Transverse colon (tissue), 4 donors: ENCODE measurements around the gene CYYR1. TPM values are rescaled to one million over a fixed set of nuclear protein-coding genes. Genes with fewer than 3 reads are reported as not detected.

Source experiments
- DNase-seq: peaks from one replicate; pipeline ENCODE4 v3.0.0-alpha.2; 2019
- H3K27ac ChIP-seq, 4 donors: fragments of 200-600 bp; sonication (generic); 2 replicates each; pipeline ENCODE4 v1.5.1; 2016 to 2018; ENCODE audit warnings: inconsistent platforms in 4 of 4
- H3K27me3 ChIP-seq: fragments of 200-600 bp; sonication (generic); 2 replicates; pipeline ENCODE4 v1.5.1; 2017; ENCODE audit warnings: inconsistent platforms
- H3K36me3 ChIP-seq, 4 donors: fragments of 200-600 bp; sonication (generic); 2 replicates each; pipeline ENCODE4 v1.5.1; 2017 to 2019; ENCODE audit warnings: inconsistent platforms in 4 of 4
- H3K4me1 ChIP-seq, 4 donors: fragments of 200-600 bp; sonication (generic); 2 replicates each; pipeline ENCODE4 v1.5.1; 2017 to 2020; ENCODE audit warnings: inconsistent platforms in 4 of 4
- H3K4me3 ChIP-seq, 4 donors: fragments of 200-600 bp; sonication (generic); 1 replicate in 1 of 4; 2 replicates in 3 of 4; pipeline versions ENCODE4 v1.5.1 to v1.6.1; 2017 to 2019; ENCODE audit warnings: inconsistent platforms in 4 of 4
- H3K9me3 ChIP-seq, 2 donors: fragments of 200-600 bp; sonication (generic); 2 replicates each; pipeline ENCODE4 v1.5.1; 2017 to 2019; ENCODE audit warnings: inconsistent platforms in 2 of 2
- CTCF ChIP-seq, 5 experiments: fragments of 200-600 bp in 3 of 5; fragments of 450-650 bp in 2 of 5; sonication (generic) in 3 of 5; IDR thresholded peaks; 1 replicate in 2 of 5; 2 replicates in 3 of 5; pipeline ENCODE4 v1.5.1; 2016 to 2017; ENCODE audit warnings: antibody characterized with exemption in 5 of 5, inconsistent platforms in 3 of 5, mild to moderate bottlenecking in 2 of 5, moderate library complexity in 1 of 5
- EP300 ChIP-seq: sonication (generic); formaldehyde crosslinking; IDR thresholded peaks from one replicate; pipeline ENCODE4 v1.6.1; 2017; ENCODE audit warnings: antibody characterized with exemption, low read depth
- POLR2A ChIP-seq: fragments of 450-650 bp; IDR thresholded peaks from one replicate; pipeline ENCODE4 v1.6.1; 2016; ENCODE audit warnings: antibody characterized with exemption, mild to moderate bottlenecking, moderate library complexity
- POLR2AphosphoS5 ChIP-seq, 3 donors: sonication (generic); formaldehyde crosslinking; IDR thresholded peaks; one replicate each; pipeline ENCODE4 v1.6.1; 2016; ENCODE audit warnings: antibody characterized with exemption in 3 of 3
- WGBS, 2 donors: methylation state at CpG; one replicate each; pipeline ENCODE4 v1.1.5; 2018; ENCODE audit warnings: low coverage in 1 of 2; 5-methylcytosine and 5-hydroxymethylcytosine counted together
- in situ Hi-C, 4 donors: fragments of 200-750 bp; cut with MboI; loops; one replicate each; pipeline versions ENCODE4 v1.15.0 to v1.15.1; 2017; ENCODE audit warnings: low sequenced_read_pairs in 3 of 4, low pct_ligation_motif_present in 1 of 4, low pct_unique_long_range_greater_than_20kb in 1 of 4
- intact Hi-C: fragments of 100-400 bp; cut with DNase I; formaldehyde crosslinking; loops from one replicate; pipeline ENCODE4 v1.15.1; 2023; ENCODE audit warnings: low total_unique reads
- total RNA-seq, 4 donors: library from RNA; depleted of rRNA; stranded (reverse); fragments of >200 nt; gene quantifications; one replicate each; pipeline ENCODE4 v1.1.0, GENCODE V29; 2016

Gene CYYR1
- total RNA-seq, 4 donors from 2014 or later, result 0.75 to 6.6 (median 3.5) TPM

GRCh38 chr21:26490771-26491170 lies 82.3 kb downstream of the CYYR1 start:
- no peaks in the 10 kb centered on the region for H3K36me3 ChIP-seq
- in situ Hi-C loops, result no loop called here
- no peaks in the 10 kb centered on the region for H3K27me3 ChIP-seq
- H3K4me1 ChIP-seq, result no peaks in the 10 kb centered on the region
- no peak overlapping the region for H3K4me3 ChIP-seq
- H3K9me3 ChIP-seq, result peaks cover 0 to 4% of the 10 kb centered on the region in 2 donors
- no peak for TF ChIP-seq CTCF (IDR thresholded peaks at IDR 0.05)
- no peak for TF ChIP-seq POLR2A
- no peak for TF ChIP-seq POLR2AphosphoS5 (IDR thresholded peaks at IDR 0.05)
- TF ChIP-seq EP300, result no peak
- DNase-seq, result no peak
- WGBS, 2 donors, result 60 to 79% methylated on average over 2 of the region's 2 CpGs
- intact Hi-C loops, result no loop called here
- H3K27ac ChIP-seq, result no peak overlapping the region

- DNase-seq, result no peak
- TF ChIP-seq EP300 (no peak), CTCF (IDR thresholded peaks at IDR 0.05) (no peak), POLR2A (no peak), POLR2AphosphoS5 (IDR thresholded peaks at IDR 0.05) (no peak)
- WGBS, 2 donors, result 83 to 93% methylated on average over 4 to 6 of the region's 6 CpGs
- Histone ChIP-seq H3K36me3 (no peaks in the 10 kb centered on the region), H3K4me3 (no peak overlapping the region), H3K27me3 (no peaks in the 10 kb centered on the region), H3K4me1 (no peaks in the 10 kb centered on the region), H3K27ac (no peak overlapping the region), H3K9me3 (peaks cover 0 to 4% of the 10 kb centered on the region in 2 donors)
- in situ Hi-C loops (no loop called here), intact Hi-C loops (no loop called here)
Observed at GRCh38 chr21:26489781-26490180, 83.3 kb downstream of the CYYR1 start.

- Histone ChIP-seq H3K36me3 (no peaks in the 10 kb centered on the region), H3K9me3 (peaks cover 0 to 4% of the 10 kb centered on the region in 2 donors), H3K4me1 (no peaks in the 10 kb centered on the region), H3K27ac (no peak overlapping the region), H3K27me3 (no peaks in the 10 kb centered on the region), H3K4me3 (no peak overlapping the region)
- intact Hi-C loops (no loop called here), in situ Hi-C loops (no loop called here)
- TF ChIP-seq POLR2A (no peak), POLR2AphosphoS5 (IDR thresholded peaks at IDR 0.05) (no peak), EP300 (no peak), CTCF (IDR thresholded peaks at IDR 0.05) (no peak)
- no peak for DNase-seq
- WGBS, 2 donors, result 76 to 77% methylated on average over 4 of the region's 4 CpGs
Observed at GRCh38 chr21:26487981-26488480, 85.1 kb downstream of the CYYR1 start.

- intact Hi-C loops, result no loop called here
- TF ChIP-seq CTCF (IDR thresholded peaks at IDR 0.05) (no peak), POLR2AphosphoS5 (IDR thresholded peaks at IDR 0.05) (no peak), EP300 (no peak), POLR2A (no peak)
- in situ Hi-C loops, result loop anchor here in 1 of 4 donors (10.0 kb wide), 1 partner anchor 51 kb away; no protein-coding TSS in a partner anchor
- Histone ChIP-seq H3K27me3 (no peaks in the 10 kb centered on the region), H3K4me1 (no peaks in the 10 kb centered on the region), H3K4me3 (no peak overlapping the region), H3K36me3 (no peaks in the 10 kb centered on the region), H3K27ac (no peak overlapping the region), H3K9me3 (no peaks in the 10 kb centered on the region)
- no peak for DNase-seq
- 74 to 89% methylated on average over 2 of the region's 2 CpGs for WGBS, 2 donors
Observed at GRCh38 chr21:26473471-26473870, 99.6 kb downstream of the CYYR1 start.
